Measurements from ENCODE around the gene NUP205.

Gene NUP205

DNA sequence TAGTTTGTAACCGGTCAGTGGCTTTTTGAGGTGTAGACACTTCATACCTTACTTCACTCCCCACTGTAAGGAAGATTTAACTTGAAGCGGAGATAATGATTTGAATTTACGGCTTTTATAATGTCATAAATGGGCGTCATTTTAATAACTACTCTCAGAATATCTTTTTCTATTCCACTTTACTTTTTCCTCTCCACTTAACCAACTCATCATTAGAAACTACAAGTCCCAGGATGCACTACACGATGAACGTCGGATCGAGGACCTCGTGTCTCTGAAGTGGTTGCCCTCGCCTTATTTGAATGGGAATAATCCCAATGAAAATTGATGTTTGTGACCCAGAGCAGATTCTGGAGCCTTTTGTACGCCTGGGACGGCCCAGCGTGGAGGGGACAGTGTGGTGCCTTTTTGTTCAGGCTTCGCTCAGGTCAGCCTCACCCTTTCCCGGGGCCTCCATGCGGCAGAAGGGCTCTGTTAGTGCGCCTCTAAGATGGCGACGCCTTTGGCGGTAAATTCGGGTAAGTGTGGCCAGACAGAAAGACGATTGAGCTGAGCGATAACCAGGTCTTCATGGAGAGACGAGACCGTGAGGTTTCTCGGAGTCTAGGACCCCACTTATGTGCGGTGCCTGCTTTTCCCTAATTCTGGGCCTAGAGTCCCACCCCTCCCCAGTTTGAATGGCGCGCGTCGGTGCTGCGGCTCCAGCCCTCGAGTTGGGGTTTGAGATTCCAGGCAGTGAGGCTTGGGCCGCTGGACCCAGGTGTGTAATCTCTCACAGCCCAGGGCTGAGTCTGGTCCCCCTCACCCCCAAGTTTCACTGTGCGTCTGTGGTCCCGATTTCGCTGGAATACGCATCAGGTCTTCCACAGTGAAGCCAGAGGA is at the start of gene NUP205:
TSS of gene NUP205 (plus strand) at position 463 of the 882 bp plus-strand sequence. CDS start at position 491, 28 bp downstream.
- peak; percentile 83 for DNase-seq (ENCODE audit: low read depth)

DNA sequence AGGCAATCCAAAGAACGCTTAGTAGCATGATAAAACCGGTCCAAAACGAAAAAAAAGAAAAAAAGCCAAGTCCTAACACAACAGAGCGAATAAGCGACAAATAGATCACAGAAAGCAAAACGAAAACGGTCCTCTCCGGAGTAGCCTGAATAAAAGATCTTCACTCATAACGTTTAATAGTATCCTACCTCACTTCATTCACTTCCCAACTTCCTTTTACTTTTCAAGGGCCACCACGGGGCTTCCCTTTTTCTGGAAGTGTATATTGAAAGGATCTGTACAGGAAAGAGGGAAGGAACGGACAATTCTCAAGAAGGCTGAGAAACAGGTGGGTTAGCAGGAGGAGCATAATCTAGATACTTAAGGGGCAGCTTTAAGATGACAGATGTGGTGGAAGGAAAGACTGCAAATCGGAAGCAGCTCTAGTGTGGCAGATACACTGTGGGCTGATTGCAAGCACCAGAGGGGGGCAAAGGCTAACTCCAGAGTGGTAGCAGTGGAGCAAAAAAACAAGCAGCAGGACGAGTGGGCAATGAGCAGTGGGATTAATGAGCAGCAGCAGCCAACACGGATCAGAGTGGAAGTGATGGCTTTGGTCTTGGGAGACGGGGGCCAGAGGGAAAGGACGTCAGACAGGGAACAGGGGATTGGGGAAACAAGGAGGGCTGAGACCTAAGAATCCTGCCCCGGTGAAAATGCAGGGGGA is 48.7 kb upstream of the NUP205 start:
- DNase-seq (ENCODE audit: low read depth), result peak; percentile 53

DNA sequence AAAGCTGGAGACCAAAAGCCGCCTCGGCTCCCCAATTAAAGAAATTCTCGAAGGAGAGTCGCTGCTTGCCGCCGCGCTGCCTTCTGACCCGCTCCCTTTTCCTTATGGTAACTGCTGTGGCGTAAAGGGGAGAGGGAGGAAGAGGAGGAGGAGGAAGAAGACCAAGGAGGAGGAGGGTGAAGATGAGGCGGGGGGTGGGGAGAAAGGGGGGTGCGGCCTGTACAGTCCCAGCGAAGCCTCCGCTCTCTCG is 48.2 kb upstream of the NUP205 start:
- DNase-seq (ENCODE audit: low read depth), result no peak

GRCh38 chr7:135509839-135510591 is 47.7 kb upstream of the NUP205 start, which contains the start of gene CNOT4:
CNOT4 (minus strand) TSS chr7:135510102; CDS start chr7:135438331, 71,771 bp downstream.
- peak; percentile 96 for DNase-seq (ENCODE audit: low read depth)

DNA sequence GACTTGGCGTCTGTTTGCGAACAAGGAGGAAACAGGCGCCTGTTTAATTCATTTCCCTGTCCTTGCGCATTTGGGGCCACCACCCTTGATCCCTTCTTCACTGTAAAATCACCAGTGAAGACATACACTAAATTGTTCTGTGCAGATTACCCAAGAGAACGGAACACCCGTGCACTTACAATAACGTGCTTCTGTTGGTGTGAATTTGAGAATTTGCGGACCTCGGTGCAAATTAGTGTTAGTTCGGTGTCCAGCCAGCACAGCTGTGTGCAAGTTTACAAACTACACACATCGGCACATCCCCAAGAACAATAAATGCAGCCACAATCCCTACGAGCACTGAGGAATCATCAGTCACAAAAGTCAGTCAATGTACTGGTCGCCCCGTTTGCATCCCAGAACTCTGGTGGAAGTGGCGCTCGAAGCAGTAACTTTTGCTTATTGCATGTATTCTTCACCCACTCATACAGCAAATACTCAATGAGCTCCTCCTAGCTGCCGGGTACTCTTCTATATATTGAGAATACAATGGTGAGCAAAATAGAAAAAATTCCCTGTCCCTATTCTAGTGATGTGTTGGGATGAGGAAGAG is 47.0 kb upstream of the NUP205 start:
- DNase-seq (ENCODE audit: low read depth), result peak; percentile 45

DNA sequence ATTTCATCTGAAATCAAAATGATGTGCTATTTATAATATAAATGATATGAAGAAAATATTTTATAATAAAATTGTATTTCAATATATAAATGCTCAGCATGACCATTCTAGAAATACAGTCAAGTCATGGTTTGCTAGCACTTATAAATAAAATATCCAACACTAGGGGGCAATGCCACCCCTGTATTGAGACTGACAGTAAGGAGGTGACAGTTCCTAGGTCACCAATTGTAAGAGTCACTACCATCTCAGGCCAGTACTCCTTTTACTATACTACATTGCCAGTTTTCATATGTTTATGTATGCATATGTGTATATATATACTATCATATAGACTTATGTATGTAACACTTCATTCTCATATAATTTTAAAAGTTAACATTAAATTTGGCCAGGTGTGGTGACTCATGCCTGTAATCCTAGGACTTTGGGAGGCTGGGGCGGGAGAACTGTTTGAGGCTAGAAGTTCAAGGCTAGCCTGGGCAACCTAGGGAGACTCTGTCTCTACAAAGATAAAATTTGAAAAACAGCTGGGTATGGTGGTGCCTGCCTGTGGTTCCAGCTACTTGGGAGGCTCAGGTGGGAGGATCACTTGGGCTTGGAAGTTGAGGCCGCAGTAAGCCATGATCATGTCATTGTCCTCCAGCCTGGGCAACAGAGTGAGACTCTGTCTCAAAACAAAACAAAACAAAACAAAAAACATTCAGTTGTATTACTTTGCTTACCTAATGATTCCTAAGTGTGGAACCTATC is 45.4 kb upstream of the NUP205 start:
- peak; percentile 65 for DNase-seq (ENCODE audit: low read depth)

- no peak for DNase-seq (ENCODE audit: low read depth)
Measured at GRCh38 chr7:135514856-135515255, 42.9 kb upstream of the NUP205 start.

DNA sequence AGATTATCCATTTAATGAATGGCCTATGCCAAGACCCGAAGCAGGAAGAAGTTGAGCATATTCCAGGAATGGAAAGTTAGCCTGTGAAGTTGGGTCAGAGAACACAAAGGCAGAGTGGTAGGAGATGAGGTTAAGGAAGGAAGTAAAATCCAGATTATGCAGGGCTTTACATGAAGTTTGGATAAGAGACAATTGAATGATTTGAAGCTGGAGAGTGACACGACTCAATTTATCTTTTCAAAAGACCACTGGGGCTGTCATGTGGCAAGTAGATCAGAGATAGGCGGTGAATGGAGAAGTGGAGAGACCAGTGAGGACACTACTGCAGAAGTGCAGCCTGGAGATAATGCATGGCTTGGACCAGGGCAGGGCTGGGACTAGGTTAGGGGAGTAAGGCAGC is 40.7 kb upstream of the NUP205 start:
- no peak for DNase-seq (ENCODE audit: low read depth)

DNA sequence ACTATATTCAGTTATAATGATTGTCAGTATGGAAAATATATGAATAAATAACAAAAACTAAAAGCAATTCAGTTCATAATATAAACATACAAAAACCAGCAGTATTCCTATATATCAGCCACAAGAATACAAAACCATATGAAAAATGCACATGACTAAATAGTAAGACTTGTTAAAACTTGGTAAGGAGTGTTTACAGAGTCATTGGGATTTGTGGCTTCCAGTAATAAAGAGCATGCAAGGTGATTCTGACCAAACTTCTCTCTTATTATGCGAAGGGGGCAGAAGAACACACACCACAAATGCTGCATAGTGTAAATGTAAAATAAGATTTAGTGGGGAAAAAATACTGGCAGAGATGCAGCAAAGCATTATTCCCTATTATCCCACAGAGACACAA is 39.0 kb upstream of the NUP205 start:
- DNase-seq (ENCODE audit: low read depth), result no peak

DNA sequence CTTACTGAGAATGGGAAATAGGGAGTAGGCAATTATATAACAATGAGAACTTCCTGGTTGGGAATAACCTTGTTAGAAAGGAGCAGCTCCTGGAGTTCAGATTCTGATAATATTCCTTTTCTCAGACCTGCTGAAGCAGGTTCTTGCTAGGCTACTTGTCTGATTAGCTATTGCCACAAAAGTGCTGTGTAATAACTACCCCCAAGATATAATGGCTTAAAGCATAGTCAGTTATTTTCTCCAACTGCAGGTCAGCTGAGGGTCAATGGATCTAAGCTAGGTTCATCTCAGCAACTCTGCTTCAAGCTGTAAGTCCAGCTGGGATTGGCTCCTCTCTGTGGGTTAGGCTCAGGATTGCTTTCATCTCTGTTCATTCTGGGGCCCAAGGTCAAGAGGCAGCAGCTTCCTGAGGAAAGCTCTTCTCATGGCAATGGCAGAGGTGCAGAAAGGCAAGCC is 38.5 kb upstream of the NUP205 start:
- no peak for DNase-seq (ENCODE audit: low read depth)

DNA sequence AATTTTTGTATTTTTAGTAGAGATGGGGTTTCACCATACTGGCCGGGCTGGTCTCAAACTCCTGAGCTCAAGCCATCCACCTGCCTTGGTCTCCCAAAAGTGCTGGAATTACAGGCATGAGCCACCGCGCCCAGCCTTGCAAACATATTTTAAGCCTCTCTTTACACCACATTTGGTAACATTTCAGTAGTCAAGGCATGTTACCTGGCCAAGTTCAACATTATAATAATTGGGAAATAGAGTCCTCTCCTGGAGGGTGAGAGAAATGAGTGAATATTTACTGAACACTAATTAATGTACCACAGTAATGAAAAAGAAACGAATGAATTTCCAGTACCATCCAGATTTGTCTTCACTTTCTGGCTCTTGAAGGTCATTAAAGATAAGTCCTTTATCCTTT is 37.8 kb upstream of the NUP205 start:
- DNase-seq (ENCODE audit: low read depth), result no peak

- no peak for DNase-seq (ENCODE audit: low read depth)
Measured at GRCh38 chr7:135522509-135522908, 35.2 kb upstream of the NUP205 start.

- DNase-seq (ENCODE audit: low read depth), result no peak
Measured at GRCh38 chr7:135523146-135523545, 34.6 kb upstream of the NUP205 start.

DNA sequence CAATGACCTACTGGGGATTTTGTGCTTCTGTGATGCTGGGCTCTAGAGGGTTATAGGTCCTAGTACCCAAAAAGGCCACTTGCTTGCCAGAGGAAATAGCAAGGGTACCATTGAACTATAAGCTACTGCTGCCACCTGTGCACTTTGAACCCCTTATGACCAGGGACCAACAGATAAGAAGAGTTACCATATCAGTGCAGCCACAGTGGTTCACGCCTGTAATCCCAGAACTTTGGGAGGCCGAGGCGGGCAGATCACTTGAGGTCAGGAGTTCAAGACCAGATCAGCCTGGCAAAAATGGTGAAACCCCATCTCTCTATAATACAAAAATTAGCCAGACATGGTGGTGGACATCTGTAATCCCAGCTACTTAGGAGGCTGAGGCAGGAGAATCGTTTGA is 32.3 kb upstream of the NUP205 start:
- no peak for DNase-seq (ENCODE audit: low read depth)

DNA sequence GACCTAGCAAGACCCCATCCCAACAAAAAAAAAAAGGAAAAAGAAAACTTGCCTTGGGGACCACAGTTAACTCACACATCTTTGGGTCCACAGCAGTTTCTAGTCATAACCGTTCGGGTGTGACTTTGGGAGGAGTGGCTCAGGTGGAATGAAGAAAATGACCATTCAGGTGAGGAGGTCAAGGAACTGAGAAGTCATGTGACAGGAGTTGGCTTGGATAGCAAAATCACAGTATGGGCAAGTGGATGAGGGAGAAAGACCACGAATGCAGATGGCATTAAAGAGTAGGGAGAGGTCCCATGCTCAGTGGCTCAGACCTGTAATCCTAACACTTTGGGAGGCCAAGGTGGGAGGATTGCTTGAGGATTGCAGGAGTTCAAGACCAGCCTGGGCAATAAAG is 30.7 kb upstream of the NUP205 start:
- no peak for DNase-seq (ENCODE audit: low read depth)

- peak; percentile 27 for DNase-seq (ENCODE audit: low read depth)
Measured at GRCh38 chr7:135536150-135536549, 21.6 kb upstream of the NUP205 start.

- DNase-seq (ENCODE audit: low read depth), result no peak
Measured at GRCh38 chr7:135537453-135537852, 20.3 kb upstream of the NUP205 start.

- no peak for DNase-seq (ENCODE audit: low read depth)
Measured at GRCh38 chr7:135537905-135538304, 19.8 kb upstream of the NUP205 start.

DNA sequence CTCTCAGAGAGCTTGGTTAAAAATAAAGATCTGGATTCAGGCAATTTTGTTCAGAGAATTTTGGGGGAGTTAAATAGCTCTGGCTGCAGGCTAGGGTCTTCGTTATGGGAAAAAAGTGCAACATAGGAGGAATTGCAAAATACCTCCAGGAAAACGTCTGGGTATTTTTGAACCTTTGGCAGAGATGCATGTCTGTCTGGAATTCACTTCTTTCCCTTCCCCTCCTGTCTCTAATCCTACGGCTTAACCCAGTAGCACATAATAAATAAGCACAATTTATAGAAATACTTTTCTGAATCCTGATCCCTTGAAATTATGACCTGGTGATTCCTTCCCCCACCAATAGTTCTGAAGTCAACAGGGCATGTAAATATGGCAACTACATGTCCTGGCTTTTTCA is 19.3 kb upstream of the NUP205 start:
- DNase-seq (ENCODE audit: low read depth), result no peak

- no peak for DNase-seq (ENCODE audit: low read depth)
Measured at GRCh38 chr7:135539629-135540028, 18.1 kb upstream of the NUP205 start.

- DNase-seq (ENCODE audit: low read depth), result no peak
Measured at GRCh38 chr7:135541029-135541428, 16.7 kb upstream of the NUP205 start.

- no peak for DNase-seq (ENCODE audit: low read depth)
Measured at GRCh38 chr7:135550196-135550595, 7.5 kb upstream of the NUP205 start.

All from EH (cell line).